Transverse colon (tissue), 4 donors: ENCODE measurements around the gene GRK3. TPM values are rescaled to one million over a fixed set of nuclear protein-coding genes. Genes with fewer than 3 reads are reported as not detected.
"Not testable (repeated sequence)": the region's sequence is repeated elsewhere in the genome, so short reads cannot be mapped to it uniquely, and the experiment has no call there.

ENCODE experiments used
- DNase-seq: peaks from one replicate; pipeline ENCODE4 v3.0.0-alpha.2; 2019
- H3K27ac ChIP-seq, 4 donors: fragments of 200-600 bp; sonication (generic); 2 replicates each; pipeline ENCODE4 v1.5.1; 2016 to 2018; ENCODE audit warnings: inconsistent platforms in 4 of 4
- H3K27me3 ChIP-seq: fragments of 200-600 bp; sonication (generic); 2 replicates; pipeline ENCODE4 v1.5.1; 2017; ENCODE audit warnings: inconsistent platforms
- H3K36me3 ChIP-seq, 4 donors: fragments of 200-600 bp; sonication (generic); 2 replicates each; pipeline ENCODE4 v1.5.1; 2017 to 2019; ENCODE audit warnings: inconsistent platforms in 4 of 4
- H3K4me1 ChIP-seq, 4 donors: fragments of 200-600 bp; sonication (generic); 2 replicates each; pipeline ENCODE4 v1.5.1; 2017 to 2020; ENCODE audit warnings: inconsistent platforms in 4 of 4
- H3K4me3 ChIP-seq, 4 donors: fragments of 200-600 bp; sonication (generic); 1 replicate in 1 of 4; 2 replicates in 3 of 4; pipeline versions ENCODE4 v1.5.1 to v1.6.1; 2017 to 2019; ENCODE audit warnings: inconsistent platforms in 4 of 4
- H3K9me3 ChIP-seq, 2 donors: fragments of 200-600 bp; sonication (generic); 2 replicates each; pipeline ENCODE4 v1.5.1; 2017 to 2019; ENCODE audit warnings: inconsistent platforms in 2 of 2
- EP300 ChIP-seq: sonication (generic); formaldehyde crosslinking; IDR thresholded peaks from one replicate; pipeline ENCODE4 v1.6.1; 2017; ENCODE audit warnings: antibody characterized with exemption, low read depth
- POLR2A ChIP-seq: fragments of 450-650 bp; IDR thresholded peaks from one replicate; pipeline ENCODE4 v1.6.1; 2016; ENCODE audit warnings: antibody characterized with exemption, mild to moderate bottlenecking, moderate library complexity
- POLR2AphosphoS5 ChIP-seq, 3 donors: sonication (generic); formaldehyde crosslinking; IDR thresholded peaks; one replicate each; pipeline ENCODE4 v1.6.1; 2016; ENCODE audit warnings: antibody characterized with exemption in 3 of 3
- WGBS, 2 donors: methylation state at CpG; one replicate each; pipeline ENCODE4 v1.1.5; 2018; ENCODE audit warnings: low coverage in 1 of 2; 5-methylcytosine and 5-hydroxymethylcytosine counted together
- in situ Hi-C, 4 donors: fragments of 200-750 bp; cut with MboI; loops; one replicate each; pipeline versions ENCODE4 v1.15.0 to v1.15.1; 2017; ENCODE audit warnings: low sequenced_read_pairs in 3 of 4, low pct_ligation_motif_present in 1 of 4, low pct_unique_long_range_greater_than_20kb in 1 of 4
- intact Hi-C: fragments of 100-400 bp; cut with DNase I; formaldehyde crosslinking; loops from one replicate; pipeline ENCODE4 v1.15.1; 2023; ENCODE audit warnings: low total_unique reads
- total RNA-seq, 4 donors: library from RNA; depleted of rRNA; stranded (reverse); fragments of >200 nt; gene quantifications; one replicate each; pipeline ENCODE4 v1.1.0, GENCODE V29; 2016
- TF ChIP-seq, protein P1 (sequence below), 5 experiments: fragments of 200-600 bp in 3 of 5; fragments of 450-650 bp in 2 of 5; sonication (generic) in 3 of 5; IDR thresholded peaks; 1 replicate in 2 of 5; 2 replicates in 3 of 5; pipeline ENCODE4 v1.5.1; 2016 to 2017; ENCODE audit warnings: antibody characterized with exemption in 5 of 5, inconsistent platforms in 3 of 5, mild to moderate bottlenecking in 2 of 5, moderate library complexity in 1 of 5

Gene GRK3
- total RNA-seq, 4 donors from 2014 or later, result 1.6 to 7.9 (median 4.2) TPM

DNA sequence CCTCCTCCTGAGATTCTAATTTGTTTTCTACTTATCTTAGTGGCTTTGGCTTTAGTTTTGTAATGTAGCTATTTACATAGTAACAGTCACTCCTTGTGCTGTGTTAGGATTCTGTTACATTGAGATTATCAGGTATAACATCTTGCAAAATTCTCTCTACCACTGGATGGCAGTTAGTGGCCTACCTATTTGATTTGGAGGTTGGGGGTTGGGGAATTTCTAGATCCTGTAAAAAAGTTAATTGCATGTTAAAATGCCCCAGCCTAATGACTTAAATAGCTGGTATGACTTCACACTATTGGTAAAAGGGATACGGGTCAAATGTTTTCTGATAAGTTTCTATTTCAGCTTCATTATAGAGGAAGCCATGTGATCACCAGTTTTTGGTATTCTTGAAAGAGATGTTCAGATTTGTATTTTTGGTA is 2.8 kb downstream of the GRK3 start:
- Histone ChIP-seq H3K36me3 (no peaks in the 10 kb centered on the region), H3K9me3 (no peaks in the 10 kb centered on the region), H3K27ac (peak overlapping the region in 1 of 4 donors; percentile 4), H3K4me1 (peaks cover 4 to 23% (median 16%) of the 10 kb centered on the region in 4 donors), H3K4me3 (no peak overlapping the region), H3K27me3 (peaks cover 29% of the 10 kb centered on the region)
- TF ChIP-seq POLR2AphosphoS5 (IDR thresholded peaks at IDR 0.05) (no peak), POLR2A (no peak), EP300 (no peak)
- TF ChIP-seq, protein P1, sequence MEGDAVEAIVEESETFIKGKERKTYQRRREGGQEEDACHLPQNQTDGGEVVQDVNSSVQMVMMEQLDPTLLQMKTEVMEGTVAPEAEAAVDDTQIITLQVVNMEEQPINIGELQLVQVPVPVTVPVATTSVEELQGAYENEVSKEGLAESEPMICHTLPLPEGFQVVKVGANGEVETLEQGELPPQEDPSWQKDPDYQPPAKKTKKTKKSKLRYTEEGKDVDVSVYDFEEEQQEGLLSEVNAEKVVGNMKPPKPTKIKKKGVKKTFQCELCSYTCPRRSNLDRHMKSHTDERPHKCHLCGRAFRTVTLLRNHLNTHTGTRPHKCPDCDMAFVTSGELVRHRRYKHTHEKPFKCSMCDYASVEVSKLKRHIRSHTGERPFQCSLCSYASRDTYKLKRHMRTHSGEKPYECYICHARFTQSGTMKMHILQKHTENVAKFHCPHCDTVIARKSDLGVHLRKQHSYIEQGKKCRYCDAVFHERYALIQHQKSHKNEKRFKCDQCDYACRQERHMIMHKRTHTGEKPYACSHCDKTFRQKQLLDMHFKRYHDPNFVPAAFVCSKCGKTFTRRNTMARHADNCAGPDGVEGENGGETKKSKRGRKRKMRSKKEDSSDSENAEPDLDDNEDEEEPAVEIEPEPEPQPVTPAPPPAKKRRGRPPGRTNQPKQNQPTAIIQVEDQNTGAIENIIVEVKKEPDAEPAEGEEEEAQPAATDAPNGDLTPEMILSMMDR (IDR thresholded peaks at IDR 0.05), result no peak
- in situ Hi-C loops, result no loop called here
- DNase-seq, result no peak
- intact Hi-C loops, result no loop called here
- WGBS, 2 donors, result 67 to 76% methylated on average over 1 of the region's 1 CpG

DNA sequence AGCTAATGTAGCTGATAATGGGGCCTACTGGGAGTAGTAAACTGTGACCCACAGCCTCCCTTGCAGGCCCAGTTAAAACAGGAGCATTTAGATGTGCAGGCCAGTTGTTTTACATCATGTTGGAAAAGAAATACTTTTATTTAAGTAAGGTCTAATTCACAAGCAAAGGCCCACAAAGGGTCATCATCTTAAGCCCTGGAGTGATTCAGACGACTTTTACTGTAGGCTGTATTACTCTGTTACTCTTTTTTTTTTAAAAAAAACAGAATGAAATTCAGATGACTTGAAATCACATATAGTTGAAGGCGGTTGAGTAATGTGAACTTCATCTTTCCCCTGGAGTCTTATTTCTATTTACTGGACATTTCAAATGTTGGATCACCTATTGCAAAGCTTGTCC is 3.6 kb downstream of the GRK3 start:
- DNase-seq, H3K27ac ChIP-seq, in situ Hi-C loops, H3K9me3 ChIP-seq, H3K4me3 ChIP-seq, H3K36me3 ChIP-seq, intact Hi-C loops: not testable (repeated sequence)
- WGBS, 2 donors, result 80 to 83% methylated on average over 1 to 2 of the region's 2 CpGs
- Histone ChIP-seq H3K4me1 (peaks cover 4 to 25% (median 16%) of the 10 kb centered on the region in 4 donors), H3K27me3 (peaks cover 29% of the 10 kb centered on the region)

DNA sequence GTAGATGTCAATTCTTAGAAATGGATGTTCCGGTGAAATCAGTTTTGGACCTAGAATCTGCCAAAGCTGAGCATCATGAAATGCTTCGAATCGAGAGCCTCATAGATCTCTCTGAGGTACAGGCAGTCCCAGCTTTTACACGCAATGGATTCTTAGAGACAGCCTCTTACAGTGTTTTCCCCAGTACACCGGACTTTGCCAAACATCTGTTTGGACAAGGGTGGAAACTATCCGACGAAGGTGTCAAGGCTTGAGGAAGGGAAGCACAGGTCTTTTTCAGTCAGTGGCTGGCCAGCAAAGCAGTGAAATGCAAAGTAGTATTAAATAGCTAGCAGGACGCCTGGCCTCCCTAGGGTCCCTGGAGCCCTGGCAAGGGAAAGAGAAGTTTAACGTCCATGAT is 4.9 kb downstream of the GRK3 start:
- no peaks in the 10 kb centered on the region for H3K36me3 ChIP-seq
- 55 to 80% methylated on average over 3 to 9 of the region's 9 CpGs for WGBS, 2 donors
- DNase-seq, result no peak
- H3K9me3 ChIP-seq, result no peaks in the 10 kb centered on the region
- peaks cover 0 to 16% (median 10%) of the 10 kb centered on the region in 4 donors for H3K4me1 ChIP-seq
- H3K27me3 ChIP-seq, result peaks cover 20% of the 10 kb centered on the region
- in situ Hi-C loops (no loop called here), intact Hi-C loops (no loop called here)
- no peak overlapping the region for H3K4me3 ChIP-seq
- TF ChIP-seq POLR2AphosphoS5 (IDR thresholded peaks at IDR 0.05), result no peak
- TF ChIP-seq POLR2A, result no peak
- H3K27ac ChIP-seq, result no peak overlapping the region

DNA sequence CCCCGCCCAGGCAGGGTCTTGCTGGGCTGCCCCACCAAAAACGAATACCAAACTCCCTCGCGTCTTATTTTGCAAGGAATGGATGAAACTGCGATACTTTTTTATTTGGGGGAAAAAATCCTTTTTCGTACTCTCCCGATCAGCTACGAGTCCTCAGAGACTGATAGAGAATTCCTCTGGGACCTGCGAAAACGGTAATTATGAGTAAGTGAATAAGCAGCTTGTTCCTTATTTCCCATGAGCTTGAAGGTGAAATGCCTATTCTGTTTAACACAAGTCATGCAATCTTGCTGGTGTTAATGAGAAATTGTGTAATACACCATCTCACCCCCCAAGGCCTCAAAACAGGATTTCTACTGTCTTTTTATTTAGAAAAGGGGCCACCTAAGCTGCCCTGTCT is 5.5 kb downstream of the GRK3 start:
- Histone ChIP-seq H3K4me3 (no peak overlapping the region), H3K36me3 (no peaks in the 10 kb centered on the region), H3K9me3 (no peaks in the 10 kb centered on the region), H3K27ac (no peak overlapping the region), H3K27me3 (peaks cover 17% of the 10 kb centered on the region), H3K4me1 (peaks cover 0 to 15% (median 9%) of the 10 kb centered on the region in 4 donors)
- WGBS, 2 donors, result 86 to 89% methylated on average over 10 of the region's 10 CpGs
- no peak for DNase-seq
- TF ChIP-seq EP300 (no peak), POLR2A (no peak), POLR2AphosphoS5 (IDR thresholded peaks at IDR 0.05) (no peak)
- TF ChIP-seq, protein P1 (IDR thresholded peaks at IDR 0.05), result no peak
- intact Hi-C loops, result no loop called here
- in situ Hi-C loops, result no loop called here

DNA sequence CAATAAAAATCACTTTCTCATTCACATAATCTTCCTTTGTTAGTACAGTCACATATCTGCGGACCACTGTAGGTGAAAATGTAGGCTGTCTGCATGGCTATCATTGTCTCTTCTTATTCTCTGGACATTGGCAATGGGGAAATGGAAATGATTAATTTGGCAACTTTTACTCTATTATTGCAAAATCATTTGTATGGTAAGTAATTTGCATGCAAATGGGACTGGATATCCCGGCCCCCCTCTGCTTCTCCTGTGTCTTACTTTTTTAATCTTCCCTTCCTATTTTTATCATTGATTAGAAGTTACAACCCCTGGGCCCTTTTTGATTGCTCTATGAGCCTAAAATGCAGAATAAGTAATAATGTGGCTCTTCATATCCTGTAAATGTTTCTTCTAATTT is 6.0 kb downstream of the GRK3 start:
- no peak for DNase-seq
- no peak overlapping the region for H3K4me3 ChIP-seq
- 85 to 90% methylated on average over 2 of the region's 2 CpGs for WGBS, 2 donors
- no peak overlapping the region for H3K27ac ChIP-seq
- H3K9me3 ChIP-seq, result no peaks in the 10 kb centered on the region
- TF ChIP-seq POLR2A, result no peak
- no peak for TF ChIP-seq EP300
- TF ChIP-seq POLR2AphosphoS5 (IDR thresholded peaks at IDR 0.05), result no peak
- TF ChIP-seq, protein P1 (IDR thresholded peaks at IDR 0.05), result no peak
- in situ Hi-C loops, result no loop called here
- peaks cover 12% of the 10 kb centered on the region for H3K27me3 ChIP-seq
- peaks cover 0 to 10% (median 5%) of the 10 kb centered on the region in 4 donors for H3K4me1 ChIP-seq
- intact Hi-C loops, result no loop called here
- no peaks in the 10 kb centered on the region for H3K36me3 ChIP-seq

DNA sequence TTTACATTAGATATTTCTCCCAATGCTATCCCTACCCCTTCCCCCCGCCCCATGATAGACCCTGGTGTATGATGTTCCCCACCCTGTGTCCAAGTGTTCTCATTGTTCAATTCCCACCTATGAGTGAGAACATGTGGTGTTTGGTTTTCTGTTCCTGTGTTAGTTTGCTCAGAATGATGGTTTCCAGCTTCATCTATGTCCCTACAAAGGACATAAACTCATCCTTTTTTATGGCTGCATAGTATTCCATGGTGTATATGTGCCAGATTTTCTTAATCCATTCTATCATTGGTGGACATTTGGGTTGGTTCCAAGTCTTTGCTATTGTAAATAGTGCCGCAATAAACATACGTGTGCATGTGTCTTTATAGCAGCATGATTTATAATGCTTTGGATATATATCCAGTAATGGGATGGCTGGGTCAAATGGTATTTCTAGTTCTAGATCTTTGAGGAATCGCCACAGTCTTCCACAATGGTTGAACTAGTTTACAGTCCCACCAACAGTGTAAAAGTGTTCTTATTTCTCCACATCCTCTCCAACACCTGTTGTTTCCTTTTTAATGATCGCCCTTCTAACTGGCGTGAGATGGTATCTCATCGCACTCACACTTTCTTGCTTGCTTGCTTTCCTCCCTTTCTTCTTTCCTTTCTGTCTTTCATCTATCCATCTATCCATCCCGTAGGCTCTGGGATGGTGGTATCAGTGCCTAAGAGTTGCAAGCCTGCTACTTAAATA is 7.7 kb downstream of the GRK3 start:
- H3K9me3 ChIP-seq, H3K4me3 ChIP-seq, H3K27me3 ChIP-seq, in situ Hi-C loops, H3K4me1 ChIP-seq, intact Hi-C loops, H3K27ac ChIP-seq, H3K36me3 ChIP-seq, DNase-seq: not testable (repeated sequence)
- WGBS, 2 donors, result 74 to 82% methylated on average over 7 to 8 of the region's 8 CpGs
